IMR-90 (cell line): Measurements from ENCODE around the gene TMCC3. TPM values are rescaled to one million over a fixed set of nuclear protein-coding genes. Genes with fewer than 3 reads are reported as not detected.

Experiments
- ATAC-seq: fragments of 200-7000 bp; cut with Tn5 transposase; 2 replicates; pipeline ENCODE4 v1.9.1; 2020; ENCODE audit warnings: low read depth, mild to moderate bottlenecking, moderate library complexity
- BruUV-seq: library from RNA; stranded (reverse); fragments of 400-500 nt; replicated peaks from 2 replicates; lab custom pipeline; 2021; lab: Mats Ljungman, UMichigan
- CTCF ChIA-PET: fragments of 300-600 bp; formaldehyde crosslinking; extraction: SDS; loops from one replicate; lab custom pipeline; 2021; ENCODE audit warnings: antibody characterized with exemption; lab: Yijun Ruan, JAX
- POLR2A ChIA-PET: fragments of 300-600 bp; sonication (Branson Sonifier 250); formaldehyde crosslinking; loops from one replicate; lab custom pipeline; 2022; ENCODE audit warnings: antibody characterized with exemption; ENCODE audit not compliant: unreplicated experiment; lab: Charles Lee
- DNase-seq: peaks from one replicate; pipeline ENCODE4 v3.0.0; 2013
- H2AFZ ChIP-seq: replicated peaks from 2 replicates; pipeline ENCODE3; 2013; ENCODE audit warnings: low read length, mild to moderate bottlenecking; ENCODE audit not compliant: poor library complexity
- H2AK5ac ChIP-seq: 2 replicates; pipeline ENCODE4 v1.6.1; 2013; ENCODE audit warnings: low read depth, low read length, inconsistent platforms
- H2AK9ac ChIP-seq: replicated peaks from 2 replicates; pipeline ENCODE3; 2013; ENCODE audit warnings: mild to moderate bottlenecking, low read depth, low read length, moderate library complexity; ENCODE audit not compliant: poor library complexity
- H2BK120ac ChIP-seq: 2 replicates; pipeline ENCODE4 v1.6.1; 2013; ENCODE audit warnings: low read depth, low read length, inconsistent platforms
- H2BK15ac ChIP-seq: 3 replicates; pipeline ENCODE4 v1.6.1; 2013; ENCODE audit warnings: low read depth, low read length, inconsistent platforms
- H2BK20ac ChIP-seq: 2 replicates; pipeline ENCODE4 v1.6.1; 2013; ENCODE audit warnings: low read depth, mild to moderate bottlenecking, inconsistent platforms, low read length, moderate library complexity
- H2BK5ac ChIP-seq: 2 replicates; pipeline ENCODE4 v1.6.1; 2013; ENCODE audit warnings: mild to moderate bottlenecking, low read depth, low read length, inconsistent platforms; ENCODE audit not compliant: poor library complexity, severe bottlenecking
- H3K14ac ChIP-seq: replicated peaks from 2 replicates; pipeline ENCODE4 v1.6.1; 2013; ENCODE audit warnings: low read depth, low read length, inconsistent platforms
- H3K18ac ChIP-seq: 2 replicates; pipeline ENCODE4 v1.6.1; 2013; ENCODE audit warnings: low read depth, low read length, control low read depth
- H3K23ac ChIP-seq: 2 replicates; pipeline ENCODE4 v1.6.1; 2013; ENCODE audit warnings: low read depth, low read length, inconsistent platforms
- H3K27ac ChIP-seq: 2 replicates; pipeline ENCODE4 v1.5.1; 2013; ENCODE audit warnings: mild to moderate bottlenecking, control low read depth, low read length; ENCODE audit not compliant: insufficient read depth
- H3K27me3 ChIP-seq: 2 replicates; pipeline ENCODE4 v1.6.1; 2013; ENCODE audit warnings: low read length; ENCODE audit not compliant: control insufficient read depth, insufficient read depth
- H3K36me3 ChIP-seq: 2 replicates; pipeline ENCODE4 v1.6.1; 2013; ENCODE audit warnings: low read length, mixed read lengths; ENCODE audit not compliant: control insufficient read depth, insufficient read depth
- H3K4ac ChIP-seq: 2 replicates; pipeline ENCODE4 v1.6.1; 2013; ENCODE audit warnings: low read depth, low read length, inconsistent platforms
- H3K4me1 ChIP-seq: 2 replicates; pipeline ENCODE4 v1.6.1; 2013; ENCODE audit warnings: low read length, mixed read lengths; ENCODE audit not compliant: control insufficient read depth, insufficient read depth
- H3K4me2 ChIP-seq: 2 replicates; pipeline ENCODE4 v1.6.1; 2013; ENCODE audit warnings: low read depth, mild to moderate bottlenecking, control low read depth, low read length, moderate library complexity
- H3K4me3 ChIP-seq: 2 replicates; pipeline ENCODE4 v1.5.1; 2013; ENCODE audit warnings: low read depth, mild to moderate bottlenecking, control low read depth, low read length, moderate library complexity; ENCODE audit not compliant: insufficient read depth
- H3K56ac ChIP-seq: 2 replicates; pipeline ENCODE4 v1.6.1; 2013; ENCODE audit warnings: low read length, inconsistent platforms; ENCODE audit not compliant: insufficient read depth; ENCODE audit errors: extremely low read depth
- H3K79me1 ChIP-seq, 2 experiments: 2 replicates each; pipeline ENCODE4 v1.6.1; 2013; ENCODE audit warnings: low read length in 2 of 2, inconsistent platforms in 1 of 2, low read depth in 1 of 2
- H3K9ac ChIP-seq: 2 replicates; pipeline ENCODE4 v1.6.1; 2013; ENCODE audit warnings: low read depth, low read length, control low read depth
- H3K9me1 ChIP-seq: 2 replicates; pipeline ENCODE4 v1.6.1; 2013; ENCODE audit warnings: low read length, inconsistent platforms; ENCODE audit not compliant: insufficient read depth
- H3K9me3 ChIP-seq: 2 replicates; pipeline ENCODE4 v1.6.1; 2013; ENCODE audit warnings: low read length; ENCODE audit not compliant: control insufficient read depth, insufficient read depth
- H4K20me1 ChIP-seq: 2 replicates; pipeline ENCODE4 v1.6.1; 2013; ENCODE audit warnings: low read length, inconsistent platforms; ENCODE audit not compliant: insufficient read depth
- H4K5ac ChIP-seq: 2 replicates; pipeline ENCODE4 v1.6.1; 2013; ENCODE audit warnings: mild to moderate bottlenecking, low read depth, low read length, control low read depth
- H4K8ac ChIP-seq, 2 experiments: 2 replicates each; pipeline ENCODE4 v1.6.1; 2013; ENCODE audit warnings: low read depth in 2 of 2, low read length in 2 of 2, control low read depth in 1 of 2, inconsistent platforms in 1 of 2
- H4K91ac ChIP-seq: 2 replicates; pipeline ENCODE4 v1.6.1; 2013; ENCODE audit warnings: low read depth, low read length, inconsistent platforms; ENCODE audit not compliant: insufficient read depth
- BHLHE40 ChIP-seq: fragments of 150-350 bp; IDR thresholded peaks from 2 replicates; pipeline ENCODE4 v1.6.1; 2016; ENCODE audit warnings: mild to moderate bottlenecking, low read depth, low read length
- FOS ChIP-seq: fragments of 150-350 bp; IDR thresholded peaks from 2 replicates; pipeline ENCODE4 v1.6.1; 2016; ENCODE audit warnings: low read depth, low read length
- MAFK ChIP-seq: IDR thresholded peaks from 2 replicates; pipeline ENCODE4 v1.6.1; 2012; ENCODE audit warnings: low read depth, low read length, improper control_type of control experiment
- NFE2L2 ChIP-seq: fragments of 150-350 bp; IDR thresholded peaks from 2 replicates; pipeline ENCODE4 v1.6.1; 2016; ENCODE audit warnings: low read depth, mild to moderate bottlenecking, low read length
- RCOR1 ChIP-seq: IDR thresholded peaks from 2 replicates; pipeline ENCODE4 v1.6.1; 2012; ENCODE audit warnings: mild to moderate bottlenecking, low read length, improper control_type of control experiment; ENCODE audit not compliant: insufficient replicate concordance
- RFX5 ChIP-seq: IDR thresholded peaks from 2 replicates; pipeline ENCODE4 v1.8.0; 2012; ENCODE audit warnings: low read depth, mild to moderate bottlenecking, low read length, moderate library complexity
- SMC3 ChIP-seq: fragments of 150-350 bp; IDR thresholded peaks from 2 replicates; pipeline ENCODE4 v1.6.1; 2016; ENCODE audit warnings: low read depth, mild to moderate bottlenecking, antibody characterized with exemption, low read length, moderate library complexity
- WGBS, 2 experiments: methylation state at CpG; one replicate each; pipeline versions ENCODE4 v1.1.5 to v1.1.7; 2013; ENCODE audit warnings: missing lambda C conversion rate in 2 of 2; ENCODE audit not compliant: insufficient read length in 1 of 2; ENCODE audit errors: extremely low coverage in 2 of 2; 5-methylcytosine and 5-hydroxymethylcytosine counted together
- dilution Hi-C: fragments of 300-500 bp; cut with HindIII; formaldehyde crosslinking; loops from one replicate; pipeline ENCODE4 v1.14.3; 2018; ENCODE audit warnings: low sequenced_read_pairs; ENCODE audit not compliant: unreplicated experiment
- in situ Hi-C: fragments of 300-500 bp; cut with MboI; formaldehyde crosslinking; loops from 3 replicates; pipeline ENCODE4 v1.14.3; 2019; ENCODE audit warnings: low sequenced_read_pairs, inconsistent platforms, mixed read lengths
- intact Hi-C: fragments of 100-400 bp; cut with micrococcal nuclease; formaldehyde crosslinking; loops from 2 replicates; pipeline ENCODE4 v1.10.0; 2022
- polyA plus RNA-seq, 3 experiments: library from polyadenylated mRNA; depleted of rRNA; stranded (reverse); fragments of >200 nt; gene quantifications; 2 replicates each; pipeline ENCODE4 v1.2.3, GENCODE V29; 2012; ENCODE audit warnings: low replicate concordance in 1 of 3
- total RNA-seq: library from RNA; depleted of rRNA; stranded (reverse); fragments of >200 nt; gene quantifications from 2 replicates; pipeline ENCODE4 v1.2.3, GENCODE V29; 2012
- TF ChIP-seq, protein P1 (sequence below): conservative IDR thresholded peaks from 2 replicates; pipeline ENCODE4 v1.5.1; 2012; ENCODE audit warnings: mild to moderate bottlenecking, low read depth, low read length, improper control_type of control experiment

The TMCC3 gene
- total and polyA plus RNA-seq, 2 of the 4 experiments (the other 2 are of a cell fraction), result 0.14 to 0.36 TPM

GRCh38 chr12:94660436-94660835 is 10.1 kb upstream of the TMCC3 start:
- ChIA-PET POLR2A (no interaction called here), CTCF (no interaction called here)
- H3K18ac ChIP-seq, result no peak overlapping the region
- no peak overlapping the region for H3K4ac ChIP-seq
- H4K5ac ChIP-seq, result no peak overlapping the region
- no peak overlapping the region for H3K14ac ChIP-seq
- in situ Hi-C loops (no loop called here), intact Hi-C loops (no loop called here), dilution Hi-C loops (no loop called here)
- no peak overlapping the region for H3K4me3 ChIP-seq
- no peaks in the 10 kb centered on the region for H3K9me1 ChIP-seq
- H3K27me3 ChIP-seq, result peaks cover 8% of the 10 kb centered on the region
- no peaks in the 10 kb centered on the region for H4K20me1 ChIP-seq
- TF ChIP-seq SMC3 (no peak), MAFK (no peak), FOS (no peak), RCOR1 (no peak), NFE2L2 (no peak), RFX5 (no peak), BHLHE40 (no peak)
- TF ChIP-seq, protein P1, sequence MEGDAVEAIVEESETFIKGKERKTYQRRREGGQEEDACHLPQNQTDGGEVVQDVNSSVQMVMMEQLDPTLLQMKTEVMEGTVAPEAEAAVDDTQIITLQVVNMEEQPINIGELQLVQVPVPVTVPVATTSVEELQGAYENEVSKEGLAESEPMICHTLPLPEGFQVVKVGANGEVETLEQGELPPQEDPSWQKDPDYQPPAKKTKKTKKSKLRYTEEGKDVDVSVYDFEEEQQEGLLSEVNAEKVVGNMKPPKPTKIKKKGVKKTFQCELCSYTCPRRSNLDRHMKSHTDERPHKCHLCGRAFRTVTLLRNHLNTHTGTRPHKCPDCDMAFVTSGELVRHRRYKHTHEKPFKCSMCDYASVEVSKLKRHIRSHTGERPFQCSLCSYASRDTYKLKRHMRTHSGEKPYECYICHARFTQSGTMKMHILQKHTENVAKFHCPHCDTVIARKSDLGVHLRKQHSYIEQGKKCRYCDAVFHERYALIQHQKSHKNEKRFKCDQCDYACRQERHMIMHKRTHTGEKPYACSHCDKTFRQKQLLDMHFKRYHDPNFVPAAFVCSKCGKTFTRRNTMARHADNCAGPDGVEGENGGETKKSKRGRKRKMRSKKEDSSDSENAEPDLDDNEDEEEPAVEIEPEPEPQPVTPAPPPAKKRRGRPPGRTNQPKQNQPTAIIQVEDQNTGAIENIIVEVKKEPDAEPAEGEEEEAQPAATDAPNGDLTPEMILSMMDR, result no peak
- no peaks in the 10 kb centered on the region for H3K4me1 ChIP-seq
- no peak overlapping the region for H3K56ac ChIP-seq
- H2AK9ac ChIP-seq, result no peak overlapping the region
- H2BK20ac ChIP-seq, result no peak overlapping the region
- no peaks in the 10 kb centered on the region for H3K9me3 ChIP-seq
- H2AFZ ChIP-seq, result no peak overlapping the region
- no peak overlapping the region for H2BK120ac ChIP-seq
- H3K36me3 ChIP-seq, result no peaks in the 10 kb centered on the region
- no peak for ATAC-seq
- H3K23ac ChIP-seq, result no peak overlapping the region
- H2AK5ac ChIP-seq, result no peak overlapping the region
- H3K79me1 ChIP-seq, result no peaks in the 10 kb centered on the region
- BruUV-seq, result no TSS peak
- no peak overlapping the region for H3K9ac ChIP-seq
- H4K8ac ChIP-seq, result no peak overlapping the region
- no peak overlapping the region for H3K27ac ChIP-seq
- H4K91ac ChIP-seq, result no peak overlapping the region
- WGBS, 2 experiments, result no CpG with 5 or more reads among the region's 3 CpGs
- H3K4me2 ChIP-seq, result no peak overlapping the region
- no peak for DNase-seq
- no peak overlapping the region for H2BK15ac ChIP-seq
- no peak overlapping the region for H2BK5ac ChIP-seq
